ENCODE data around the gene B3GALT4. TPM values are rescaled to one million over a fixed set of nuclear protein-coding genes. Genes with fewer than 3 reads are reported as not detected.

B3GALT4 gene
- total and polyA plus RNA-seq, 2 of the 13 experiments (the other 11 are each of a cell fraction or from before 2014, with no cell fraction given) = 0.04 to 0.27 TPM

- TF ChIP-seq ELK4 (CRISPR knock-in tag; IDR thresholded peaks at IDR 0.05; ENCODE audit: borderline replicate concordance) = no peak
- TF ChIP-seq SP5 (CRISPR knock-in tag; IDR thresholded peaks at IDR 0.05; ENCODE audit: borderline replicate concordance, low read depth) = peak; percentile 71
- TF ChIP-seq ZFP91 (CRISPR knock-in tag; IDR thresholded peaks at IDR 0.05; ENCODE audit: borderline replicate concordance) = peak; percentile 74
- no peak for TF ChIP-seq NR3C1 (CRISPR knock-in tag; IDR thresholded peaks at IDR 0.05)
- TF ChIP-seq FOSL1 (CRISPR knock-in tag; IDR thresholded peaks at IDR 0.05; ENCODE audit: borderline replicate concordance) = no peak
- no peak for TF ChIP-seq ZHX1 (CRISPR knock-in tag; IDR thresholded peaks at IDR 0.05; ENCODE audit: low read depth)
- no peak for TF ChIP-seq EEA1 (CRISPR knock-in tag; IDR thresholded peaks at IDR 0.05; ENCODE audit: borderline replicate concordance)
- TF ChIP-seq ZNF609 (CRISPR knock-in tag; IDR thresholded peaks at IDR 0.05; ENCODE audit: borderline replicate concordance) = peak; percentile 45
- TF ChIP-seq MLLT10 (CRISPR knock-in tag; IDR thresholded peaks at IDR 0.05) = no peak
- TF ChIP-seq HHEX (CRISPR knock-in tag; IDR thresholded peaks at IDR 0.05) = no peak
- TF ChIP-seq ZNF484 (CRISPR knock-in tag; IDR thresholded peaks at IDR 0.05; ENCODE audit: borderline replicate concordance, low read depth) = no peak
- TF ChIP-seq ZNF580 (CRISPR knock-in tag; IDR thresholded peaks at IDR 0.05; ENCODE audit: borderline replicate concordance, low read depth) = peak; percentile 86
- TF ChIP-seq IRF2 (CRISPR knock-in tag; IDR thresholded peaks at IDR 0.05) = peak; percentile 52
- 0 out of 2 replicates have a peak, but pooled peaks have one; percentile 70 for TF ChIP-seq RELA (CRISPR knock-in tag; IDR thresholded peaks at IDR 0.05)
- TF ChIP-seq ZNF296 (CRISPR knock-in tag; conservative IDR thresholded peaks at IDR 0.05) = no peak
These were observed 27.8 kb upstream of the B3GALT4 start (continued) for GRCh38 chr6:33248932-33249731.
